Fibroblast of lung (primary cell): ENCODE data around the gene ATG7. TPM values are rescaled to one million over a fixed set of nuclear protein-coding genes. Genes with fewer than 3 reads are reported as not detected.

Experiments
- DNase-seq, 2 donors: peaks; one replicate each; pipeline versions ENCODE4 v3.0.0 to v3.0.0-alpha.2; 2010; ENCODE audit warnings: low read depth in 2 of 2
- H2AFZ ChIP-seq: 2 replicates; pipeline ENCODE4 v1.5.1; 2012; ENCODE audit warnings: low read length, control low read depth, inconsistent platforms
- H3K27ac ChIP-seq: 2 replicates; pipeline ENCODE4 v1.5.1; 2011; ENCODE audit warnings: low read length, control low read depth; ENCODE audit not compliant: insufficient read depth
- H3K27me3 ChIP-seq: 2 replicates; pipeline ENCODE4 v1.5.1; 2011; ENCODE audit warnings: mild to moderate bottlenecking, low read length; ENCODE audit not compliant: control insufficient read depth, insufficient read depth
- H3K36me3 ChIP-seq: 2 replicates; pipeline ENCODE4 v1.5.1; 2011; ENCODE audit warnings: low read length; ENCODE audit not compliant: control insufficient read depth, insufficient read depth
- H3K4me1 ChIP-seq: 2 replicates; pipeline ENCODE4 v1.5.1; 2011; ENCODE audit warnings: low read length; ENCODE audit not compliant: control insufficient read depth, insufficient read depth; ENCODE audit errors: extremely low read depth
- H3K4me2 ChIP-seq: 2 replicates; pipeline ENCODE4 v1.5.1; 2011; ENCODE audit warnings: low read length, control low read depth; ENCODE audit not compliant: insufficient read depth; ENCODE audit errors: extremely low read depth
- H3K4me3 ChIP-seq, 4 experiments: fragments of 200-600 bp in 1 of 4; sonication (generic) in 1 of 4; replicated peaks in 1 of 4; 2 replicates each; pipeline ENCODE4 v1.5.1; 2011 to 2016; ENCODE audit warnings: low read length in 4 of 4, low read depth in 3 of 4, mild to moderate bottlenecking in 3 of 4, control low read depth in 2 of 4, inconsistent platforms in 1 of 4, mixed read lengths in 1 of 4; ENCODE audit not compliant: insufficient read depth in 1 of 4; ENCODE audit errors: control extremely low read depth in 1 of 4
- H3K79me2 ChIP-seq: 2 replicates; pipeline ENCODE4 v1.5.1; 2012; ENCODE audit warnings: mild to moderate bottlenecking, low read length, inconsistent platforms; ENCODE audit not compliant: control insufficient read depth, insufficient read depth
- H3K9ac ChIP-seq: 2 replicates; pipeline ENCODE4 v1.5.1; 2011; ENCODE audit warnings: mild to moderate bottlenecking, low read length, control low read depth; ENCODE audit not compliant: insufficient read depth
- H3K9me3 ChIP-seq: 2 replicates; pipeline ENCODE4 v1.5.1; 2012; ENCODE audit warnings: low read depth, low read length; ENCODE audit not compliant: control insufficient read depth, insufficient read depth
- H4K20me1 ChIP-seq: 2 replicates; pipeline ENCODE4 v1.5.1; 2011; ENCODE audit warnings: low read length; ENCODE audit not compliant: control insufficient read depth, insufficient read depth; ENCODE audit errors: extremely low read depth
- EZH2 ChIP-seq: IDR thresholded peaks from 2 replicates; pipeline ENCODE4 v1.5.1; 2012; ENCODE audit warnings: low read length, control low read depth, mild to moderate bottlenecking; ENCODE audit errors: missing control alignments
- polyA plus RNA-seq, 2 donors: library from polyadenylated mRNA; depleted of rRNA in 1 of 2; stranded (reverse) in 1 of 2; unstranded in 1 of 2; fragments of >200 nt; gene quantifications; 2 replicates each; pipeline ENCODE4 v1.2.1, GENCODE V29; 2011 to 2012; ENCODE audit warnings: missing spikeins in 1 of 2
- total RNA-seq: library from RNA; depleted of rRNA; stranded (reverse); fragments of >200 nt; gene quantifications from 2 replicates; pipeline ENCODE4 v1.2.1, GENCODE V29; 2014
- TF ChIP-seq, protein P1 (sequence below), 2 donors: IDR thresholded peaks in 1 of 2; conservative IDR thresholded peaks in 1 of 2; 1 replicate in 1 of 2; 2 replicates in 1 of 2; pipeline ENCODE4 v1.5.1; 2011 to 2012; ENCODE audit warnings: low read length in 2 of 2, control low read depth in 1 of 2, inconsistent platforms in 1 of 2, low read depth in 1 of 2, mild to moderate bottlenecking in 1 of 2

Gene ATG7
- total and polyA plus RNA-seq, 2 donors (not counting 1 experiment from before 2014, with no cell fraction given): 50.8 to 56.5 TPM

DNA sequence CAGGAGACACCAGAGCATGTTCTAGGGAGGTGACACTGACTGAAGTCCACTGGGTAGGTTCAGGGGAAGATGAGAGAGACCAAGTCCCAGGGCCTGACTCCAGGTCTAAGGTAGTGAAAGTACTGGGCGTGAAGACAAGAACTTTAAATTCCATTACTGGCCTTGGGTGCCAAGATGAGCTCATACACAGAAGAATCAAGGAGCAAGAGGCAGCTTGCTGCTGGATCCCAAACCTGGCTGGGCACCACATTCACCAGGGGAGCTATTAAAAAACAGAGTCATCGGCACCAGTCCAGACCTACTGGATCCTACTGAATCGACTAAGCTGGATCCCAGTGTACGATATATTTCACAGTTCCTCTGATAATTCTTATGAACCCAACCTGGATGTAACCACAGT lies 42.1 kb upstream of the ATG7 start:
- Histone ChIP-seq H3K4me2 (no peak overlapping the region), H3K9me3 (no peaks in the 10 kb centered on the region), H3K4me3 (no peak overlapping the region), H4K20me1 (no peaks in the 10 kb centered on the region), H3K79me2 (no peaks in the 10 kb centered on the region), H3K27ac (no peak overlapping the region), H3K27me3 (no peaks in the 10 kb centered on the region), H3K36me3 (no peaks in the 10 kb centered on the region), H3K9ac (no peak overlapping the region), H2AFZ (no peak overlapping the region), H3K4me1 (no peaks in the 10 kb centered on the region)
- DNase-seq: peak in 1 of 2 donors; percentile 56
- TF ChIP-seq, protein P1, sequence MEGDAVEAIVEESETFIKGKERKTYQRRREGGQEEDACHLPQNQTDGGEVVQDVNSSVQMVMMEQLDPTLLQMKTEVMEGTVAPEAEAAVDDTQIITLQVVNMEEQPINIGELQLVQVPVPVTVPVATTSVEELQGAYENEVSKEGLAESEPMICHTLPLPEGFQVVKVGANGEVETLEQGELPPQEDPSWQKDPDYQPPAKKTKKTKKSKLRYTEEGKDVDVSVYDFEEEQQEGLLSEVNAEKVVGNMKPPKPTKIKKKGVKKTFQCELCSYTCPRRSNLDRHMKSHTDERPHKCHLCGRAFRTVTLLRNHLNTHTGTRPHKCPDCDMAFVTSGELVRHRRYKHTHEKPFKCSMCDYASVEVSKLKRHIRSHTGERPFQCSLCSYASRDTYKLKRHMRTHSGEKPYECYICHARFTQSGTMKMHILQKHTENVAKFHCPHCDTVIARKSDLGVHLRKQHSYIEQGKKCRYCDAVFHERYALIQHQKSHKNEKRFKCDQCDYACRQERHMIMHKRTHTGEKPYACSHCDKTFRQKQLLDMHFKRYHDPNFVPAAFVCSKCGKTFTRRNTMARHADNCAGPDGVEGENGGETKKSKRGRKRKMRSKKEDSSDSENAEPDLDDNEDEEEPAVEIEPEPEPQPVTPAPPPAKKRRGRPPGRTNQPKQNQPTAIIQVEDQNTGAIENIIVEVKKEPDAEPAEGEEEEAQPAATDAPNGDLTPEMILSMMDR (conservative IDR thresholded peaks at IDR 0.05 in 1 of 2, IDR thresholded peaks at IDR 0.05 in 1 of 2; ENCODE audit: low read depth in 1 of 2, low read length in 2 of 2): no peak
- TF ChIP-seq EZH2: no peak

- H3K27me3 ChIP-seq: no peaks in the 10 kb centered on the region
- H3K4me2 ChIP-seq: no peak overlapping the region
- no peak overlapping the region for H3K9ac ChIP-seq
- TF ChIP-seq, protein P1 (conservative IDR thresholded peaks at IDR 0.05 in 1 of 2, IDR thresholded peaks at IDR 0.05 in 1 of 2; ENCODE audit: low read depth in 1 of 2, low read length in 2 of 2): no peak
- TF ChIP-seq EZH2: no peak
- H3K27ac ChIP-seq: no peak overlapping the region
- H3K79me2 ChIP-seq: no peaks in the 10 kb centered on the region
- H3K4me3 ChIP-seq: no peak overlapping the region
- H3K9me3 ChIP-seq: no peaks in the 10 kb centered on the region
- H3K36me3 ChIP-seq: no peaks in the 10 kb centered on the region
- H4K20me1 ChIP-seq: no peaks in the 10 kb centered on the region
- DNase-seq: no peak
- H2AFZ ChIP-seq: no peak overlapping the region
- peaks cover 4% of the 10 kb centered on the region for H3K4me1 ChIP-seq
Observed at GRCh38 chr3:11230832-11231231, 41.4 kb upstream of the ATG7 start.

DNA sequence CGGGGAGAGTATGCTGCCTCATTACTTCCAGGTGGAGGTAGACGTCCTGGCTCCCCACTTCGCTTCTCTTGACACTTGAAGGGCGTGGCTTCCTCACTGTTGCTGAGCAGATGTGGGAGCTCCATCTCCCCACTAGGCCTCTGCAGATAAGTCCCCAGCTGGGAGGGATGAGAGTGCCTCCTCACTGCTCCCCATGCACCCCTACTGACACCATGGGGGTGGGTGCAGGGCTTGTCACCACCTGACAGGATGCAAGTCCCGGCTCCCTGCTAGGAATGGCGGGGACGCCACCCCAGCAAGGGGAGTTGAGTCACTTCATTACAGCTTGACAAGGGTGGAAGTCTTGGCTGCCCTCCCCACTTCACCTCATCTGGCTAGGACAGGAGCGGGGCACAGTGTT lies 36.8 kb upstream of the ATG7 start:
- DNase-seq: no peak
- Histone ChIP-seq H3K4me1 (peaks cover 7% of the 10 kb centered on the region), H3K36me3 (no peaks in the 10 kb centered on the region), H3K79me2 (no peaks in the 10 kb centered on the region), H3K27ac (no peak overlapping the region), H3K9me3 (no peaks in the 10 kb centered on the region), H4K20me1 (no peaks in the 10 kb centered on the region), H3K27me3 (no peaks in the 10 kb centered on the region), H3K4me3 (no peak overlapping the region), H3K4me2 (no peak overlapping the region), H2AFZ (no peak overlapping the region), H3K9ac (no peak overlapping the region)
- TF ChIP-seq, protein P1 (conservative IDR thresholded peaks at IDR 0.05 in 1 of 2, IDR thresholded peaks at IDR 0.05 in 1 of 2; ENCODE audit: low read depth in 1 of 2, low read length in 2 of 2): no peak
- no peak for TF ChIP-seq EZH2
